Sigmoid colon (tissue), 4 donors: ENCODE data around the gene MEGF11.

Experiments
- POLR2A ChIP-seq, 2 donors: fragments of 450-650 bp; IDR thresholded peaks; one replicate each; pipeline ENCODE4 v1.6.1; 2016; ENCODE audit warnings: antibody characterized with exemption in 2 of 2, mild to moderate bottlenecking in 2 of 2, moderate library complexity in 2 of 2
- POLR2AphosphoS5 ChIP-seq, 4 donors: sonication (generic); formaldehyde crosslinking; IDR thresholded peaks; one replicate each; pipeline ENCODE4 v1.6.1; 2017; ENCODE audit warnings: antibody characterized with exemption in 4 of 4

- no peak for TF ChIP-seq POLR2AphosphoS5 (IDR thresholded peaks at IDR 0.05)
- no peak for TF ChIP-seq POLR2A (IDR thresholded peaks at IDR 0.05)
Measured at GRCh38 chr15:65991721-65992483, 261.6 kb downstream of the MEGF11 start.
